Measurements from ENCODE around the gene MAGI2. TPM values are rescaled to one million over a fixed set of nuclear protein-coding genes. Genes with fewer than 3 reads are reported as not detected.

MAGI2 gene
- total RNA-seq, 4 donors from 2014 or later: 7.8 to 44.7 (median 21.1) TPM

GRCh38 chr7:79357101-79357500 is 96.4 kb downstream of the MAGI2 start:
- WGBS, 2 donors (ENCODE audit: low coverage in 1 of 2): 71 to 93% methylated on average over 1 of the region's 1 CpG
- no peak overlapping the region for H3K27ac ChIP-seq

GRCh38 chr7:79353720-79354468 is 99.6 kb downstream of the MAGI2 start:
- Histone ChIP-seq H3K4me1 (peaks cover 0 to 12% (median 3%) of the 10 kb centered on the region in 3 donors), H3K36me3 (no peaks in the 10 kb centered on the region), H3K4me3 (no peak overlapping the region), H3K9me3 (no peaks in the 10 kb centered on the region), H3K27me3 (no peaks in the 10 kb centered on the region), H3K27ac (no peak overlapping the region)
- TF ChIP-seq POLR2AphosphoS5 (IDR thresholded peaks at IDR 0.05): no peak
- no peak for TF ChIP-seq POLR2A (IDR thresholded peaks at IDR 0.05)
- TF ChIP-seq CTCF (IDR thresholded peaks at IDR 0.05): no peak
- no peak for TF ChIP-seq EP300 (IDR thresholded peaks at IDR 0.05)
- no CpG with 5 or more reads among the region's 2 CpGs for WGBS, 2 donors (ENCODE audit: low coverage in 1 of 2)
- no peak for ATAC-seq

More at GRCh38 chr7:79357101-79357500, 96.4 kb downstream of the MAGI2 start:
- TF ChIP-seq EP300 (IDR thresholded peaks at IDR 0.05) (no peak), POLR2AphosphoS5 (IDR thresholded peaks at IDR 0.05) (no peak), POLR2A (IDR thresholded peaks at IDR 0.05) (no peak), CTCF (IDR thresholded peaks at IDR 0.05) (no peak)
- no peaks in the 10 kb centered on the region for H3K27me3 ChIP-seq
- no peaks in the 10 kb centered on the region for H3K9me3 ChIP-seq
- no peak for ATAC-seq
- peaks cover 0 to 11% (median 3%) of the 10 kb centered on the region in 3 donors for H3K4me1 ChIP-seq
- no peak overlapping the region for H3K4me3 ChIP-seq
- no peaks in the 10 kb centered on the region for H3K36me3 ChIP-seq

GRCh38 chr7:79352323-79352722 is 101.1 kb downstream of the MAGI2 start:
- Histone ChIP-seq H3K27ac (no peak overlapping the region), H3K4me1 (peaks cover 0 to 12% (median 3%) of the 10 kb centered on the region in 3 donors), H3K9me3 (no peaks in the 10 kb centered on the region), H3K36me3 (no peaks in the 10 kb centered on the region), H3K27me3 (no peaks in the 10 kb centered on the region), H3K4me3 (no peak overlapping the region)
- TF ChIP-seq POLR2A (IDR thresholded peaks at IDR 0.05): no peak
- no peak for TF ChIP-seq CTCF (IDR thresholded peaks at IDR 0.05)
- TF ChIP-seq EP300 (IDR thresholded peaks at IDR 0.05): no peak
- no peak for TF ChIP-seq POLR2AphosphoS5 (IDR thresholded peaks at IDR 0.05)
- no peak for ATAC-seq

- WGBS, 2 donors (ENCODE audit: low coverage in 1 of 2): 61 to 67% methylated on average over 3 of the region's 3 CpGs
- H3K4me1 ChIP-seq: peaks cover 0 to 3% (median under 1%) of the 10 kb centered on the region in 3 donors
- no peaks in the 10 kb centered on the region for H3K9me3 ChIP-seq
- no peaks in the 10 kb centered on the region for H3K27me3 ChIP-seq
- H3K36me3 ChIP-seq: no peaks in the 10 kb centered on the region
- no peak overlapping the region for H3K27ac ChIP-seq
- H3K4me3 ChIP-seq: no peak overlapping the region
- TF ChIP-seq CTCF (IDR thresholded peaks at IDR 0.05): no peak
- no peak for TF ChIP-seq POLR2A (IDR thresholded peaks at IDR 0.05)
- TF ChIP-seq POLR2AphosphoS5 (IDR thresholded peaks at IDR 0.05): no peak
- no peak for TF ChIP-seq EP300 (IDR thresholded peaks at IDR 0.05)
- ATAC-seq: no peak
Observed at GRCh38 chr7:79347351-79347750, 106.1 kb downstream of the MAGI2 start.

- H3K27me3 ChIP-seq: no peaks in the 10 kb centered on the region
- ATAC-seq: no peak
- TF ChIP-seq EP300 (IDR thresholded peaks at IDR 0.05): no peak
- no peak for TF ChIP-seq POLR2A (IDR thresholded peaks at IDR 0.05)
- TF ChIP-seq CTCF (IDR thresholded peaks at IDR 0.05): no peak
- TF ChIP-seq POLR2AphosphoS5 (IDR thresholded peaks at IDR 0.05): no peak
Observed at GRCh38 chr7:79341902-79342301, 111.6 kb downstream of the MAGI2 start.

More at GRCh38 chr7:79341902-79342301, 111.6 kb downstream of the MAGI2 start:
- WGBS, 2 donors (ENCODE audit: low coverage in 1 of 2): 66 to 98% methylated on average over 2 to 5 of the region's 5 CpGs
- H3K4me3 ChIP-seq: no peak overlapping the region
- H3K9me3 ChIP-seq: no peaks in the 10 kb centered on the region
- no peaks in the 10 kb centered on the region for H3K36me3 ChIP-seq
- no peak overlapping the region for H3K27ac ChIP-seq
- H3K4me1 ChIP-seq: no peaks in the 10 kb centered on the region
